HG02763 (cell line): ENCODE measurements around the gene PALD1.
A peak's percentile ranks its signal among the peaks of the same experiment; 100 is the strongest.

Experiments
- ATAC-seq: cut with Tn5 transposase; IDR thresholded peaks from one replicate; pipeline ENCODE4 v1.9.1; 2021; ENCODE audit warnings: mild to moderate bottlenecking, moderate library complexity; ENCODE audit not compliant: unreplicated experiment

PALD1 gene

DNA sequence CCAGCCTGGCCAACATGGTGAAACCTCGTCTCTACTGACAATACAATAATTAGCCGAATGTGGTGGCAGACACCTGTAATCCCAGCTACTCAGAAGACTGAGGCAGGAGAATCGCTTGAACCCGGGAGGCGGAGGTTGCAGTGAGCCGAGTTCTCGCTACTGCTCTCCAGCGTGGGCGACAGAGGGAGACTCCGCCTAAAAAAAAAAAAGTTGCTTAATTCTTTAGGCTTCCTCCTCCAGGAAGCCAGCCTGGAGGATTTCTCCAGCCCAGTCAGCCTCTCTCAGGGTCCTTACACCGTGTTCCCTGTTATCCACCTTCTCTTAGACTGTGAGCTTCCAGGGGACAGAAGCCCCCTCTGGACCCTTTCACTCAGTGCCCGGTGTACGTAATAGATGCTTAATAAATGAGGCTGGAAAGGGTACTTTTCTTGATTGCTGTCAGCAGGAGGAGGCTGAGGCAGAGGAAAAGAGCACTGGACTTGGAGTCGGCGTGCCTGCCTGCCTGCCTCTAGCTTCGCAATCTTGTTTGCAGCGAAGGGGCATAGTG, 20.7 kb upstream of the PALD1 start:
- ATAC-seq = no peak

DNA sequence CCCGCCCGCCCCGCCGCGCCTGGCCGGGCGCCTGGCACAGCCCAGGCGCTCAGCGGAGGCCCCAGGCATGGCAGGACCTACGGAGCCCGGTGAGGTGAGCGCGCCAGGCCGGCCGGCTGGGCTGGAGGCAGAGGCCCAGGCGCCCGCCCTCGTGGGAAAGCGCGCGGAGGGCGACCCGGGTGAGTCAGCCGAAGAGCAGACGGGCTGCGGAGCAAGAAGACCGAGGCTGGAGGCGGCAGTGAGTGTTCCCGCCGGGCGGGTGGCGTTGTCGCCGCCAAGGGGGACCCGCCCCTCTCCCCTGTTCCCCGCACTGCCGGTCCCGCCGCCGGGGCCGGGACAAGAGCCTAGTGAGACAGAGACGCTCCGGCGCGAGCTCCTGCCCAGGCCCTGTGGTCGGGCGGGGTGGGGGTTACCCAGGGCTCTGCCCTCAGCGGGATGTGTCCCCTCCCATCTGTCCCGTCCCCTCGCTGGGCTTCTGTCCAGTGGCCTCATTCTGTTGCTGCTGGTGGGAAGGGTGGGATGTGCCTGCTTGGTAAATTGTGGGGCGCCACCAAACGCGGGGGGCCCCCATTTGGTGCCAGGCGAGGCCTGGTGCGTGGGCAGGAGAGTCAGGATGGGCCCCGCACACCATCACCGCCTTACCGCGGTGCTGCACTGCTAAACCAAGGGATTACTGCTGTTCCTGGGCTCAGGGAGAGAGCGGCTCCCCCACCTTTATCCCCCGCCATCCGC, 20.1 kb upstream of the PALD1 start:
- no peak for ATAC-seq

DNA sequence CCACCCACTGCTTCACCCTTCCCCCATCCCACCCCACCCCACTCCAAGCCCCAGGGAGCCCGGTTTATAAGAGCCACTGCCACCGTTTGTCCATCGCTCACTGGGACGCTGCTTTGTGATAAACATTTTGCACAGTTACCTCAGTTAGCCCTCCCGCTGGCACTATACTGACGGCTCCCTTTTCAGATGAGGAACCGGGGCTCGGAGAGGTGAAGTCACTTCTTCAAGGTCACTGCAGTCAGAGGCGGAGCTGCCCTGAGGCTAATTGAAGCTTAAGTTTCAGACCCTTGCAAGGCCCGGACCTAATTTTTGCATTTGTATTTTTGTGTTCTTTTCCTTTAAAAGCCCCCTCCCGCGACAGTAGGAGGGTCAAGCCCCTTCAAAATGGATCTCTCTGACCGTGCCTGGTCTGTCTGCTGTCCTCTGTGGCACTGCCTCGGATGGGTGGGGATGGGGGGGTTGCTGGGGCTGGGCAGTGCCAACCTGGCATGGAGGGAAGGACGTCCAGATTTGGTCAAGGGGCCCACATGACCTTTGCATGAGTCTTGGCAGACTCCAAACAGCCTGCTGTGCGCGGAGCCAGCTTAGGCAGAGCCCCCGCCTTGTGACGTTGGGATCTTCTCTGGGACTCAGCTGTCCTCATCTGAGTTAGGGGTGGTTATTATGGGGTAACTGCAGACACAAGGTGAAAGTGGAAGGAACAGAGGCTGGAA, 19.4 kb upstream of the PALD1 start:
- no peak for ATAC-seq

DNA sequence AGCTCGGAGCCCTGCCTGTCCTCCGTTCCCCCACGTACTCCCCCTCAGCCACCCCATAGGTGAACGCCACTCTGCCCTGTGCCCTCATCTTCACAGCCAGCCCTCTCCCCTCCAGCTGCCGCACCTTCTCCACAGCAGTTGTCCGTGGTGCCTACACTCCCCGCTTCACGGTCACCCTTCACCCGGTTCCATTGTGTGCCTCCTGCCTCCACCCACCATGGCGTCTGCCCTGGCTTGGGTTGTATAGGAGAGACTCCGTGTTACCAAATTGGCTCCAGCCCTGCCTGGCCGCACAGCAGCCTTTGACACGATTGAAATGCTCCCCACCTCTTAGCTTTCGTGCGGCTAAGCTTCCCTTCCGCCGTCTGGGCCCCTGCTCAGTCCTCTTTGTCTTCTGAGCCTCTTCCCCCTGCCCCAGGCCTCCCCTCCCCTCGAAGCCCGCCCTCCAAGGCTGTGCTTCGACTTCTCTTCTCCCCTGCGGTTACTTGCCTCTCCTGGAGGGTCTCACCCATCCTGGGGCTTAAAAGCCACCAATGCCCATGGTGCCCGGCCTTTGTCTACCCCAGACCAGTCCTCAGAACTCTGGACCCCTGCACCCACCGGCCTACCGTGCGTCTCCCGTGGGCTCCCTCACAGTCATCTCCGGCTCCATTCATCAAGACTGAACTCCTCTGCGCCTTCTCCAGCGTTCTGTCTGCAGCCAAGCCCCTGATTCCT, 18.6 kb upstream of the PALD1 start:
- ATAC-seq = no peak

DNA sequence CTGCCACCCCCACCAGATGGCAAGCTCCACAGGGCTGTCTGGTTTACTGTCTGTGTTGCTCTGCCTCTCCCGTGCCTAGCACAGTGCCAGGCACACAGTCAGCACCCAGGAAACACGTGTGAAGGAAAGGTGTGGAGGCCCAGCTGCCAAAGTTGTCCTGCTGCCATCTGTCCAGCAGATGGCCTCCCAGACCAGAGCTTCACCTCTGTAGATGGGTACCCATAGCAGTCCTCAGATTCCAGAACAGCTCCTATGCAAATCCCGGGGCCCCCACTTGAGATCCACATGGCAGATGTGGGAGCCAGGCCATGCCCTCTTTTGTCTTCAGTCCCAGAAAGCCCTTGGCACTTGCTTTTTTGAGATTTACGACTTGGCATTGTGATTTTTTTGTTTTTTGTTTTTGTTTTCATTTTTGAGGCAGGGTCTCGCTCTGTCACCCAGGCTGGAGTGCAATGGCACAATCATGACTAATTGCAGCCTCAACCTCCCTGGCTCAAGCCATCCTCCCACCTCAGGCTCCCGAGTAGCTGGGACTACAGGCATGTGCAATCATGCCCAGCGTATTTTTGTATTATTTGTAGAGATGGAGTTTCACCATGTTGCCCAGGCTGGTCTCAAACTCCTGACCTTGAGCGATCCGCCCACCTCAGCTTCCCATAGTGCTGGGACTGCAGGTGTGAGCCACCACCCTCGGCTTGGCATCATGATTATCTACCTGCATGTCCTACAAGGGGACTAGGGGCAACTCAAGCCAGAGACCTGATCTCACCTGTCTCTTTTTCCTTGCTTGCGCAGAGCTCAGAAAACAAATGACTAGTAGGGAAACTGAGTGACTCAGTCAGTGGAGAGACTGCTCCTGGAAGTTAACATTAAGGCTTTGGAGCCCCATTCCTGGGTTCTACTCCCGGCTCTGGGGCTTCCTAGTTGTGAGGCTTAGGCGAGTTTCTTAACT, 16.9 kb upstream of the PALD1 start:
- peak; percentile 51 for ATAC-seq

DNA sequence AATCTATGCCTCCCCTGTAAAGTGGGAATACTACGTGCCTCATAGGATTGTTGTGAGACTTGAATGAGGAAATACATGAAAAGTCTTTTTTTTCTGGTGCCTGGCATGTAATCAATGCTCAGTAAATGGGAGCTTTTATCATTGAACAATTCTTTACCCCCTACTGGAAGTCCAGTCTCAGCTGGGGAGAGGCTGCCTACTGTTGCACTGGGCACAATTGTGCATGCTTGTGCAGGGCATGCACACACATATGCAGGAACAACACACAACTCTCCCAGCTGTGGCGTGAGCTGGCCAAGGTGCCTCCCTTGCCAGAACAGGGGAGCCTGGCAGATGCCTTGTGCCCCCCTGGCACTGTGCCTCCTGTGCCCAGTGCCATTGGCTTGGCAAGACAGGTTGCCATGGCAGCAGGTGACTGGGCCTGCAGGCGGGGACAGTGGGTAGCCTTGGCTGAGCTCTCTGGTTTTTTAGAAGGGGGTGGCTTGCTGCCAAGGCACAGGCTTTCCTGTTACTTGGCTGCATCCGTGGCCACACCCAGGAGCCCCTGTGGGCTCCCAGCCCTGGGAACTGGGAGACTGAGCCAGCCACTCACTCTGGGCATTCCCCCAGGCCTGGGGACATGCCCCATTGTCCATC, 16.1 kb upstream of the PALD1 start:
- ATAC-seq = no peak

DNA sequence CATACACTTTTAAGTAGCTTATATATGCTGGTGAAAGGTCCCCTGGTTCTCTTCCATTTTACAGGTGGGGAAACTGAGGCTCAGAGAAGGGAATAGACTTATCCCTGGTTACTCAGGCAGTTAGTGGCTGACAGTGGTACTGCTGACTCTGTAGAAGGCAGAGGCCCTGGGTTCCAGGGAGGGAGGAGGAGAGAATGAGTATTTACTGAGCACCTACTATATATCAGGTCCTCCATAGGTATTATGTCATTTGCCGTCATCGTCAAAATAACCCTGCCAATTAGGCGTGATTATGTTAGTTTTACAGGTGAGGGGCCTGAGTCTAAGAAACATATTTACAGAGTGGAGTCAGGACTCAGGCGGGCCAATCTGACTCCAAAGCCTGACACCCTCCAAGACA, 13.3 kb upstream of the PALD1 start:
- no peak for ATAC-seq

DNA sequence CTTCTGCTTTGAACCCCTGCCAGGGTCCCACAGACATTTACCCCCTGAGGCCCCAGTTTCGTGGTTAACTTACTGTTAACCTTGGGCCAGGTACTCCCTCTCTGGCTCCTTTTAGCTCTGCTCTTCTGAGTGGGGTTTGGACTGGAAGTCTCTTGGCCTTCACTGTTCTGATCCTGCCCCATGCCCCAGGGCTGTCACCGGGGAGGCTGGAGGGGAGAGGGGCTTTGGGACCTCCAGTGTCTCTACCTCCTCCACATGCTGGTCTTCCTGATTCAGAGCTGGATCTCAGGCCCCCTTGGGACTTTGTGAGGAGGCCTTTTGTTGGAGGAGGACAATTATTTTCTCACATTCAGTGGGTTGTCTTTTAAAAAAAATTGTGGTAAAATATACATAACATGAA, 12.7 kb upstream of the PALD1 start:
- ATAC-seq = no peak

DNA sequence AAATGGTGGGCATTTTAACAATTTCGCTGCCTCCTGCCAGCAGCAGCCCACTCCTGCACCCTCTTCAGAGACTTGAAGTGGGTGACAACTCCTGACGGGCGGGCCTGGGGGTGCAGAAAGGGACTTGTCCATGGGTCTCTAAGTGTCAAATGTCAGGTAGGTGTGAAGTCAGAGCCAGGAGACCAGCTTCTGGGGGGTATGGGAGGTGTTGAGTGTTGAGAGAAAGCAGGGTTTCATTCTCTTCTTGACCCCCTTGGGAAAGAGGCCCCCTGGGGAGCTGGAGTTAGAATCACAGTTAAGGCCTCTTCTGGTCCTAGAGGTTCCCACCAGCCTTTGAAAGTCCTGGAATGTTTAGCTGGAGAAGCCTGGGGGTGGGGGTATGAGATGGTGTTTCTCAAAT, 11.6 kb upstream of the PALD1 start:
- no peak for ATAC-seq

DNA sequence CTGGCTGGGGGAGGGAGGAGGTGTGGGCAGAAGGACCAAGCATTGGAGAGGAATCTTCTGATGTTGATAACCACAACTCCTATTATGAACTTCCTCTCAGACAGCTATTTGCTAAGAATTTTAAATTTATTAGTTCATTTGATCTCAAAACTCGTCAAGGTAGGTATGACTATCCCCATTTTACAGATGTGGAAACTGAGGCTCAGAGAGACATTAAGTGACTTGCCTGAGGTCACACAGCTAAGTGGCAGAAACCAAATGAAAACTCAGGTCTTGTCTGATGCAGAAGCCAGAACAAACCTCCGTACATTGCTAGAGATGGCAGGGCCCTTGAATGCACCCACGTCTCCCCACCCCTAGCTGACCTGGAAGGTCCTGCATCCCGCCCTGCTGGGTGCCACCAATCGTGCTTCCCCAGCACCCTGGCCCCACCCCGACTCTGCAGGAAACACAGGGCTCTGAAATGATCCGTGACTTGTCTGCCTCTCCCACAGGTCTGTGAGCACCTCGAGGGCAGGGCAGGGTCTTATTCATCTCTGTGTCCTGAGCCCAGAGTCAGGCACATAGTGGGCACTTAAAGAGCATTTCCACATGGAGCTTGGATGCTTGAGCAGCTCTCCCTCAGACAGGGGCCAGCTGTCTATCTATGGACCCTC, 5.6 kb upstream of the PALD1 start:
- no peak for ATAC-seq

DNA sequence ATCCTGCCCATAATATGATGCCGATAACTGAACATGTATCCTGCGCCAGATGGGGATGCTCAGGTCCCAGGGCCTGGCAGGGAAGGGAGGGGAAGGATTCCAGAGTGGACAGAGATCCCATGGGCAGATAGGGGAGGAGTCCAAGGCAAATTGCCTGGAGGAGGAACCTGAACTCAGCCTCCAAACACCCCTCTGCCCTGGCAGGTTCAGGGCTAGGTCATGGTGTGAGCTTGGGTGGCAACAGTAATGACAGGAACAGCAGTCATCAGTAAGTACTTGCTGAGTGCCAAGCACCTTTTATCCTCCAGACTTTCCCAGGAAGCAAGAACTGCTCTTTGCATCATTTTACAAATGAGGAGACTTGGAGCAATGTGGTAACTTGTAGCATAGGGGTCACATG, 3.8 kb upstream of the PALD1 start:
- ATAC-seq = no peak

DNA sequence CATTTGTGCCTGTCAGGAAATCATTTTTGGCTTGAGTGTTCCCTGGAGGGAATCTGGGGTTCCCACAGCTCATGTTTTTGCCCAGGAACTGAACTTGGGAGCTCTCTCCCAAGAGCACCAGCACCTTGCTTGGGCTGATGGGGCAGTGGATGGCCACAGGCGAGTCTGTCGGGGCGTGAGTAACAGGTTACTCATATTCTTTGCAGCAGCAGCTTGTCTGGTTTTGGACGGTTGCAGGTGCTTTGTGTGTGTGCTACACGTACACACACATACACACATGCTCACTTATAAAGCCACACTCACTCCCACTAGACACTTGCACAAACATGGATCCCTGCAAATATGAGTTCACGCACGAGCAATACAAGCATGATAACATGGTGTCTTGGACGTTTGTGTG, 2.9 kb upstream of the PALD1 start:
- ATAC-seq = no peak

DNA sequence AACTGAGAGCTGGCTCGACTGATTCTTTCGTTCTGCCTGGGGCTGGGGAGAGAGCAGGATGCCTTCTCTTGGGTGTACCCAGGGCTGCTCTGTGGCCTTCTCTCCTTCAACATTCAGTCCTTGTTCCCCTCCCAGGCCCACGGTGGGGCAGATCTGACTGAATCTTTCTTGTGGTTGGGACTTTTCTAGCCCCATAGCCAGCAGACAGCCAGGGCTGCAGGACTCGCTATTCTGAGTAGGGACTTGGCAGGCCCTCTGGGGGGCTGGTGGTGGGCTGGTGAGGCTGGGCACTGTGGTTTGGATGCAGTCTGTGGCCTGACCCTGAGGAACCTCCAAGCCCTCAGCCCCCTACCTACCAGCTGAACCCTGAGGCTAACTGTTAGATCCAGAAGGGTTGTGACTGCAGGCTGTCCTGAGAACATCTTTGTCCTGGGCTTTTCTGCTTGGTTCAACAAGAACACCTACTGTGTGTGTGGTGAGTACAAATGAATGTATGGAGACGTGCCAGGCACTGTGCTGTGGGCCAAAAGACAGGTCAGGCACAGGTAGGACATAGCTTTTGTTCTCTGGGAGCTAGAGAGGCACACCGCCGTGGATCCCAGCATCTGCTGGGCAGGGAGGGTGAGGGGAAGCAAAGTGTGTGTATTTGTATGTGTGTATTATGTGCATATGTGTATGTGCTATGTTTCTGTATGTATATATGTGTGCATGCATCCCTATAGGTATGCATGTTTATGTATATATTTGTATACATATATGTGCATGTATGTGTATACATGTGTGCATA, 2.1 kb upstream of the PALD1 start:
- no peak for ATAC-seq

DNA sequence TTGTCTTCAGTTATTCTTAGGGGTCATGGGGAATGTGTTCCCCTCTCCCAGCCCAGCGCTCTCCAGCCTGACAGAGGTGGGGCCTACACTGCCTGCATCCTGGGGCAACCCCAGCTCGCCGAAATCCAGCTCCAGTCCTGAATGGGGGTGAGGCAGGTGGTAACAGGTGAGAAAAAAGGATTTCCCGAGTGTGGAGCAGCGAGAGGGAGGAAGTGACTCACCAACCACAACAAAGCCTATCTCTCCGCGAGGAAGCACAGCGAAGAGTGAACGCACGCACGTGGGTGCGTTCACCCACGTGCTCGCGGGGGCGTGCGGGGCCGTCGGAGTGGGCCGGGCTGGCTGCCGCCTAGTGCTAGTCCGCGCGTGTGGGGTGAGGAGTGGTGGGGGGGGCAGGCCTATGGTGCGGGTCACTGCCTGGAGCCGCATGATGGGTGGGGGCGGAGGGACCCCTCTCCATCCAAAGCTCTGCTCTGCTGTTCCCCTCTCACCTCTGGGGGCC, 855 bp upstream of the PALD1 start:
- no peak for ATAC-seq

DNA sequence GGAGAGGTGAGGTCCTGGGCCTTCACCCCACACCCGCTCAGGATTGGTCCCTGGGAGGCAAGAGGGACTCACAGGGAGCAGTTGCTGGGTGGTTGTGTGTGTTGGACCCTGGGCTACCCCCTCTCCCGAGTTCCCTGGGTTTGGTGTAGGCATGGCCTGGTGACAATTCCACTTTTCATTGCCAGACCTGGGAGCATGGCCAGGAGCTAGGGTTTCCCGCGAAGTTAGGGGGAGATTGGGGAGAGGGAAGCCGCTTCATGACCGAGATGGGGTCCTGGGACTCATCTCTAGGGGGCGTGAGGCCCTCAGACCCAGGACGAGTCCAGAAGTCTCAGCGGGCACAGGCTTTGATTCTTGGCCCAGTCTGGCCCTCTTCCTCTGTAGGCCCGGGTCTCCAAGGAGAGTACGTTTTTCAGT, 606 bp downstream of the PALD1 start:
- no peak for ATAC-seq

DNA sequence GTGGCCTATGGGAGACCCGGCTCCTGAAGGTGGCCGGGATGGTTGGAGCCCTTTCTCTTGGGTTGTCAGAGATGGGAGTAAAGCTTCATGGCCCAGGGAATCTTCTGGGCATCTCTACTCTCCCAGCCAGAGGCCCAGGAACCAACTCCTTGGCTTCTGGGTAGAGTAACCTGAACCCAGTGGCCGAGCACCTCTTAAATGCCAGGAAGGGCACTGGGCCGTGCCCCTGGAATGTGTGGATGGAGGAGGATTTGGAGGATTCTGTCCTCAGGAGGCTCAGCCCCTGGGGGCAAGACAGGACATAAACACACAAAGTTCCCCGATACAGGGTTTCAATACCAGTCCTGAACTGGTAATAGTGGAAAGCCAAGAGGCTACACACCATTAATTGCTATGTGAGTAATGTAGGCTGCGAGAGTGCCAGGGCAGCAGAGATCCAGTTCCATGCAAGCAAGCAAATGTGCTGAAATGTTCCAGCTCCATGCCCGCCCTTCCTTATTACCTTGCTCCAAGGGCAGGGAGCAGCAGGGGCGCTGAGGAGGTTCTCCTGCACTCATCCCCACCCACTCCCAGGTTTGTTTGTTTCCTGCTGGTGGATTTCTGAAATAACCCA, 1.2 kb downstream of the PALD1 start:
- no peak for ATAC-seq

DNA sequence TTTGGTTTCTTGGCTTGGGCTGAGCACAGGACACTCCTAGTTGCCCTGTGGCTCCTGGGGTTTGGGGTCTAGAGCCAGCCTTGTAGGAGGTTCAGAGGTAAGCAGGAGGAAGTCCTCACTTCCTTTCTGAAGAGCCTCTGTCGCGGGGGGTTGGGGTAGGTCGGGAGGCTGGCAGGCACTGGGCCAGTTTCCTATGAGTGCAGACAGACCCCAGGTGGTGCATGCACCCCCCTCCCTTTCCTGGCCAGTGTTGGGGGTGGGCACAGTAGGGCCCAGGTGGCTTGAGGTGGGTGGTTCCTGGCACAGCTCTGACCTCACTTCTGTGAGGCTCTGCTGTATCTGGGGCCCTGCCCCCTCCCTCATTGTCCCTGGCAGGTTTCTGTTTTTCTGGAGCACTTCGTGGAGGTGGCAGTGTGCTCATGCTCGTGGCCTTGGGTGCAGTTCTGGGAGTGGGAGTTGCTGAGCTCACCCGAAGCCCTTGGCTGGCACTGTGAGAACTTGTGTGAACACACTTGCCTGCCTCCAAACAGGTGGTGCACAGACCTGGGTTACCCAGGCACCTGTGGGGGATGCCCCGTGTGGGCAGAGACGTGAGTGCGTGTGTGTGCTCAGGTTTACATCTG, 1.8 kb downstream of the PALD1 start:
- no peak for ATAC-seq

DNA sequence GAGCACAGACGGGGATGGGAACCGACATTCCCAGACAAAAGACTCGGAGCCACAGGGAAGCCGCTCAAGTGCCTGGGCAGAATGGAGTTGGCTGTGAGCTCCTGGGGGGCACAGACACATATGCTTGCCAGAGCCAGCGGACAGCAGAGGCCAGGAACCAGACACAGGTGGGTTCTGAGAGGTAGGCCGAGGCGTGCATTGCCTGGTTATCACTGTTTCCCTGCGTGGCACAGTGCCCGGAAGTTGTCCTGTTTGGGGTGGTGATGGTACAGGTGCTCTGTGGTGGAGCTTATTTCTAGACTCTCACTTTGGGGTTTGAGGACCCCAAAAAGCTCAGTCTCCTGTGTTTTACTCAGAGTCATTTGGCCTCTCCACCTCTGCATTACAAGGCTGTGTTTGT, 2.5 kb downstream of the PALD1 start:
- no peak for ATAC-seq
